Spleen (tissue), 11 donors: Measurements from ENCODE around the gene ROBO1. TPM values are rescaled to one million over a fixed set of nuclear protein-coding genes. Genes with fewer than 3 reads are reported as not detected.

Experiments
- DNase-seq: peaks from one replicate; pipeline ENCODE4 v3.0.0-alpha.2; 2020
- H3K27ac ChIP-seq, 8 donors: fragments of 200-600 bp; sonication (generic) in 7 of 8; 1 replicate in 4 of 8; 2 replicates in 4 of 8; pipeline versions ENCODE4 v1.5.0 to v1.8.0; 2016 to 2021; ENCODE audit warnings: inconsistent platforms in 4 of 8, mild to moderate bottlenecking in 4 of 8, moderate library complexity in 1 of 8
- H3K27me3 ChIP-seq, 7 donors: fragments of 200-600 bp; sonication (generic) in 6 of 7; replicated peaks in 1 of 7; 1 replicate in 4 of 7; 2 replicates in 3 of 7; pipeline versions ENCODE4 v1.5.0 to v1.8.0; 2016 to 2021; ENCODE audit warnings: inconsistent platforms in 3 of 7, mild to moderate bottlenecking in 1 of 7
- H3K36me3 ChIP-seq, 6 donors: fragments of 200-600 bp; sonication (generic) in 5 of 6; 1 replicate in 4 of 6; 2 replicates in 2 of 6; pipeline versions ENCODE4 v1.5.0 to v1.8.0; 2016 to 2021; ENCODE audit warnings: inconsistent platforms in 2 of 6
- H3K4me1 ChIP-seq, 6 donors: fragments of 200-600 bp; sonication (generic) in 5 of 6; 1 replicate in 3 of 6; 2 replicates in 3 of 6; pipeline versions ENCODE4 v1.5.0 to v1.8.0; 2016 to 2021; ENCODE audit warnings: inconsistent platforms in 3 of 6
- H3K4me3 ChIP-seq, 8 donors: fragments of 200-600 bp; sonication (generic) in 7 of 8; 1 replicate in 4 of 8; 2 replicates in 4 of 8; pipeline versions ENCODE4 v1.5.0 to v1.8.0; 2016 to 2021; ENCODE audit warnings: inconsistent platforms in 4 of 8, mild to moderate bottlenecking in 4 of 8, moderate library complexity in 2 of 8
- H3K9me3 ChIP-seq, 8 donors: fragments of 200-600 bp; sonication (generic) in 7 of 8; 1 replicate in 4 of 8; 2 replicates in 4 of 8; pipeline versions ENCODE4 v1.5.0 to v1.8.0; 2016 to 2021; ENCODE audit warnings: inconsistent platforms in 4 of 8
- CTCF ChIP-seq, 11 experiments: fragments of 200-600 bp in 7 of 11; fragments of 450-650 bp in 4 of 11; sonication (generic) in 4 of 11; IDR thresholded peaks in 8 of 11; conservative IDR thresholded peaks in 3 of 11; 1 replicate in 7 of 11; 2 replicates in 4 of 11; pipeline versions ENCODE4 v1.4.0 to v1.8.0; 2016 to 2021; ENCODE audit warnings: antibody characterized with exemption in 11 of 11, inconsistent platforms in 4 of 11, mild to moderate bottlenecking in 1 of 11
- POLR2A ChIP-seq, 3 donors: fragments of 450-650 bp; IDR thresholded peaks; one replicate each; pipeline ENCODE4 v1.5.1; 2017; ENCODE audit warnings: antibody characterized with exemption in 3 of 3, mild to moderate bottlenecking in 1 of 3
- POLR2AphosphoS5 ChIP-seq, 3 donors: sonication (generic); formaldehyde crosslinking; IDR thresholded peaks; one replicate each; pipeline ENCODE4 v1.5.1; 2017; ENCODE audit warnings: antibody characterized with exemption in 3 of 3
- WGBS, 5 donors: extraction: QIAGEN DNeasy Blood & Tissue Kit in 3 of 5; methylation state at CpG; one replicate each; pipeline versions ENCODE4 v1.1.5 to v1.1.7; 2013 to 2018; 5-methylcytosine and 5-hydroxymethylcytosine counted together
- intact Hi-C: fragments of 100-400 bp; cut with DNase I; formaldehyde crosslinking; loops from one replicate; pipeline ENCODE4 v1.15.0; 2023; ENCODE audit warnings: low total_unique reads
- polyA plus RNA-seq, 3 donors: library from polyadenylated mRNA; stranded (reverse); fragments of 200-250 nt; gene quantifications; one replicate each; pipeline ENCODE4 v1.2.1, GENCODE V29; 2013
- total RNA-seq, 7 donors: library from RNA; depleted of rRNA in 3 of 7; stranded (reverse); fragments of >200 nt in 3 of 7; fragmentation: NEBNext Ultra II Directional in 4 of 7; extraction: Animal tissue kit (Norgen Biotek cat#: 25700) in 4 of 7; gene quantifications; one replicate each; pipeline versions ENCODE4 v1.1.0 to v1.2.1, GENCODE V29; 2016 to 2021
- donor health status: healthy with polysubstance abuse.
- donor health status: DM: no; HTN: no; CAD: no; lungs with moderate emphysema.
- donor health status: DM: no; HTN: no; CAD: no.
- donor health status: Bipolar disorder and iron deficiency.
- donor health status: healthy.
- donor health status: DM: no; HTN: no; CAD: no.
- donor health status: DM: yes; HTN: yes; CAD: no.

The ROBO1 gene
- total and polyA plus RNA-seq, 10 donors = 3.4 to 37.3 (median 26.0) TPM

DNA sequence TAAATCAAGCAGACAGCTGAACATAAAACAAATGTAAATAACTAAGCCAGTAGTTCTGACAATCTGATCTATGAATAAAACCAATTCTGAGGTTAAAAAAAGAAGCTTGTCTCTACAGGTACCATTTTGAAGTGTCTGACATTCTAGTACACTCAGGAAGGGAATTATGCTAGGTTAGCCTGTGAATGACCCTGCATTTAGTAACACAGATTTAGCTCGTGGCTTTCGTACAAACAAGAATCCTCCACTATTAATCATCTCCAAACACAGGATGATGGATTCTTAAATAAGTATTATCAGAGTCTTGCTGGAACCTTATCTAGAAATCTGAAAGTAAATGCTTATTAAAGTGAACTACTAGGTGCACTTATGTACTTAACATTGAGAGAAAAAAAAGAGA, 1120.1 kb downstream of the ROBO1 start:
- H3K4me1 ChIP-seq = peaks cover 0 to 14% (median 9%) of the 10 kb centered on the region in 6 donors
- DNase-seq = no peak
- TF ChIP-seq CTCF (IDR thresholded peaks at IDR 0.05 in 8 of 11, conservative IDR thresholded peaks at IDR 0.05 in 3 of 11) (no peak), POLR2AphosphoS5 (IDR thresholded peaks at IDR 0.05) (no peak), POLR2A (IDR thresholded peaks at IDR 0.05) (no peak)
- H3K4me3 ChIP-seq = no peak overlapping the region
- no peaks in the 10 kb centered on the region for H3K9me3 ChIP-seq
- 58 to 81% (median 63%) methylated on average over 2 of the region's 2 CpGs for WGBS, 5 donors
- no peaks in the 10 kb centered on the region for H3K36me3 ChIP-seq
- no peak overlapping the region for H3K27ac ChIP-seq
- no peaks in the 10 kb centered on the region for H3K27me3 ChIP-seq
- intact Hi-C loops = no loop called here

DNA sequence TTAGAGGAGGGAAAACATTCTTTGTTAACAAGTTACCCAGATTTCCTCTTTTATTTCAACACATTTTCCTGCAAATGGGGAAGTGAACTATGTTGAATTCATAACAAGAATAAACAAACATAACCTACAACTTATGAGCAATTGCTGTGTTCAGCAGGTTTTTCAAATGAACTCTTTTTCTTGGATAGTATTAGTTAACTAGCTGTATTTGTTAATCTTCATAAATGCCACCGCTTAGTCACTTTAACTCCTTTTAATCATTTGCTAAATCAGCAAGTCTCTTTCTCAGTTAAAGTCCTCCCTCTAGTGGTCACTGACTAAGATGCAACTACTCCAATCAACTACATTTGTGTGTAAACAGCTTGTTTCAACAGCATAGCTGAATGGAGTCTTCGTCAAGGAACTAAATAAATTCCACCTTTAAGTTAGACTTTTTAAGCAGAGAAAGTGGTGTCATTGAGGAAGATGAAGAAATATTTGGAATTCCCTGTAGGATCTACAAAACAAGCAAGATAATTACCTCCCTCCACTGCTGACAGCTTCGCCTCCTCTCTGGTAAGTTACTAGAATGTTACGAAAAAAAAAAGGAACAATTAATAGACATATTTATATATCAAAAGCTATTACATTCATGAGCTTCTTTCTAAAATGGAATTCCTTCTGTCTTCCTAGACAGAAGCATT, 1122.0 kb downstream of the ROBO1 start:
- no peak for DNase-seq
- intact Hi-C loops = no loop called here
- Histone ChIP-seq H3K4me3 (no peak overlapping the region), H3K9me3 (no peaks in the 10 kb centered on the region), H3K27ac (peak overlapping the region in 1 of 8 donors; percentile 17), H3K4me1 (peaks cover 0 to 14% (median 9%) of the 10 kb centered on the region in 6 donors), H3K27me3 (no peaks in the 10 kb centered on the region), H3K36me3 (no peaks in the 10 kb centered on the region)
- WGBS, 5 donors = 51 to 56% (median 54%) methylated on average over 4 of the region's 4 CpGs
- TF ChIP-seq POLR2AphosphoS5 (IDR thresholded peaks at IDR 0.05) (no peak), POLR2A (IDR thresholded peaks at IDR 0.05) (no peak), CTCF (IDR thresholded peaks at IDR 0.05 in 8 of 11, conservative IDR thresholded peaks at IDR 0.05 in 3 of 11) (peak; percentile 34 to 78 (median 66))

DNA sequence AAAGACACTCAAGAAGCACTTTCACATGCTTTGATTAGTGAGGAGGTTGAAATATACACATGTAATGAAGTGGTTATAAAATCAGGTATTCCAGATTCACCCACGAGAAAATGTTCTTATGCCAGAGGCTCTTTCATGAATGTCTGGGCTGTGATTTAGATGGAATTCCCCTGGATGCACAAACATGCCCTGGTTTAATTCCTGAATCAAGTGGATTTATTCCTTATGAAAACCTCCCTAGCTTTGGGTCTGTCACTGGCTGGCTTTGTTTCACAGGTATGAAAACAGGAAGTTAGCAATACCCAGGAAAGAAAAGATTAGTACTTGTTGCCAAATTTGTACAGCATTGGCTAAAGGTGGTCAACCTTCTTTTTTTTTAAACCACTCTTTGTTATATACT, 1123.0 kb downstream of the ROBO1 start:
- Histone ChIP-seq H3K9me3 (no peaks in the 10 kb centered on the region), H3K27me3 (no peaks in the 10 kb centered on the region), H3K4me3 (no peak overlapping the region), H3K36me3 (no peaks in the 10 kb centered on the region), H3K4me1 (peaks cover 0 to 14% (median 9%) of the 10 kb centered on the region in 6 donors), H3K27ac (no peak overlapping the region)
- no peak for DNase-seq
- intact Hi-C loops = no loop called here
- WGBS, 5 donors = 30 to 63% (median 45%) methylated on average over 1 of the region's 1 CpG
- TF ChIP-seq POLR2AphosphoS5 (IDR thresholded peaks at IDR 0.05) (no peak), CTCF (IDR thresholded peaks at IDR 0.05 in 8 of 11, conservative IDR thresholded peaks at IDR 0.05 in 3 of 11) (no peak), POLR2A (IDR thresholded peaks at IDR 0.05) (no peak)

GRCh38 chr3:78642226-78643035, 1125.4 kb downstream of the ROBO1 start:
- peaks cover 0 to 6% (median 0%) of the 10 kb centered on the region in 6 donors for H3K36me3 ChIP-seq
- no peak overlapping the region for H3K27ac ChIP-seq
- intact Hi-C loops = no loop called here
- no peaks in the 10 kb centered on the region for H3K9me3 ChIP-seq
- H3K27me3 ChIP-seq = no peaks in the 10 kb centered on the region
- no peak for DNase-seq
- peaks cover 0 to 14% (median 9%) of the 10 kb centered on the region in 6 donors for H3K4me1 ChIP-seq
- no peak overlapping the region for H3K4me3 ChIP-seq
- 46 to 58% (median 50%) methylated on average over 3 of the region's 3 CpGs for WGBS, 5 donors
- no peak for TF ChIP-seq CTCF (IDR thresholded peaks at IDR 0.05 in 8 of 11, conservative IDR thresholded peaks at IDR 0.05 in 3 of 11)
- no peak for TF ChIP-seq POLR2A (IDR thresholded peaks at IDR 0.05)
- no peak for TF ChIP-seq POLR2AphosphoS5 (IDR thresholded peaks at IDR 0.05)
